HG02973 (cell line): ENCODE results near the gene MIPOL1.
"Not testable (repeated sequence)": the region's sequence is repeated elsewhere in the genome, so short reads cannot be mapped to it uniquely, and the experiment has no call there.

ENCODE experiments used
- ATAC-seq: cut with Tn5 transposase; IDR thresholded peaks from one replicate; pipeline ENCODE4 v1.9.1; 2021; ENCODE audit warnings: moderate library complexity; ENCODE audit not compliant: unreplicated experiment

MIPOL1 gene

GRCh38 chr14:37187294-37187693, 10.4 kb upstream of the MIPOL1 start:
- no peak for ATAC-seq

- not testable (repeated sequence) for ATAC-seq
These were observed 9.7 kb upstream of the MIPOL1 start for GRCh38 chr14:37187840-37188577.

GRCh38 chr14:37189733-37190132, 8.0 kb upstream of the MIPOL1 start:
- not testable (repeated sequence) for ATAC-seq

GRCh38 chr14:37194698-37195097, 3.0 kb upstream of the MIPOL1 start:
- ATAC-seq, result no peak

- ATAC-seq, result no peak
These were observed 2.4 kb upstream of the MIPOL1 start for GRCh38 chr14:37195327-37195726.

- ATAC-seq, result no peak
These were observed 925 bp upstream of the MIPOL1 start for GRCh38 chr14:37196604-37197420.

- ATAC-seq, result no peak
These were observed 499 bp downstream of the MIPOL1 start for GRCh38 chr14:37198273-37198598.

GRCh38 chr14:37198907-37199306, 1.2 kb downstream of the MIPOL1 start:
- no peak for ATAC-seq

- no peak for ATAC-seq
These were observed 4.0 kb downstream of the MIPOL1 start for GRCh38 chr14:37201724-37202123.

GRCh38 chr14:37202265-37202664, 4.5 kb downstream of the MIPOL1 start:
- ATAC-seq, result no peak

GRCh38 chr14:37202812-37203211, 5.1 kb downstream of the MIPOL1 start:
- ATAC-seq, result no peak

GRCh38 chr14:37203423-37203822, 5.7 kb downstream of the MIPOL1 start:
- ATAC-seq, result no peak

- not testable (repeated sequence) for ATAC-seq
These were observed 8.2 kb downstream of the MIPOL1 start for GRCh38 chr14:37205623-37206605.

- ATAC-seq, result not testable (repeated sequence)
These were observed 11.9 kb downstream of the MIPOL1 start for GRCh38 chr14:37209617-37210016.

GRCh38 chr14:37210448-37210847, 12.7 kb downstream of the MIPOL1 start:
- ATAC-seq, result no peak

- ATAC-seq, result no peak
These were observed 15.3 kb downstream of the MIPOL1 start for GRCh38 chr14:37213016-37213415.

GRCh38 chr14:37215345-37215744, 17.6 kb downstream of the MIPOL1 start:
- no peak for ATAC-seq

GRCh38 chr14:37221073-37221472, 23.3 kb downstream of the MIPOL1 start:
- ATAC-seq, result no peak

GRCh38 chr14:37223947-37224474, 26.3 kb downstream of the MIPOL1 start:
- ATAC-seq, result no peak

GRCh38 chr14:37225668-37226067, 27.9 kb downstream of the MIPOL1 start:
- ATAC-seq, result not testable (repeated sequence)
